Upper lobe of left lung (tissue), 6 donors: Measurements from ENCODE around the gene SH2B2. TPM values are rescaled to one million over a fixed set of nuclear protein-coding genes. Genes with fewer than 3 reads are reported as not detected.

ENCODE experiments used
- ATAC-seq, 2 donors: fragments of 200-7000 bp; cut with Tn5 transposase; one replicate each; pipeline ENCODE4 v1.9.1; 2022; ENCODE audit warnings: mild to moderate bottlenecking in 2 of 2, moderate library complexity in 2 of 2; ENCODE audit not compliant: low FRiP score in 2 of 2
- DNase-seq, 2 donors: peaks; one replicate each; pipeline ENCODE4 v3.0.0-alpha.2; 2019 to 2020
- H3K27ac ChIP-seq, 4 donors: fragments of 200-600 bp; sonication (generic); one replicate each; pipeline ENCODE4 v1.5.1; 2016 to 2019
- H3K27me3 ChIP-seq, 4 donors: fragments of 200-600 bp; sonication (generic); one replicate each; pipeline ENCODE4 v1.5.1; 2017 to 2019
- H3K36me3 ChIP-seq, 4 donors: fragments of 200-600 bp; sonication (generic); one replicate each; pipeline ENCODE4 v1.5.1; 2016 to 2019
- H3K4me1 ChIP-seq, 4 donors: fragments of 200-600 bp; sonication (generic); one replicate each; pipeline ENCODE4 v1.5.1; 2018 to 2019
- H3K4me3 ChIP-seq, 4 donors: fragments of 200-600 bp; sonication (generic); one replicate each; pipeline ENCODE4 v1.5.1; 2017 to 2019; ENCODE audit warnings: mild to moderate bottlenecking in 2 of 4, moderate library complexity in 1 of 4
- H3K9me3 ChIP-seq, 4 donors: fragments of 200-600 bp; sonication (generic); one replicate each; pipeline ENCODE4 v1.5.1; 2018 to 2019
- EP300 ChIP-seq, 4 donors: sonication (generic); formaldehyde crosslinking; IDR thresholded peaks; one replicate each; pipeline ENCODE4 v1.5.1; 2017; ENCODE audit warnings: antibody characterized with exemption in 4 of 4, control low read depth in 2 of 4
- POLR2A ChIP-seq, 4 donors: fragments of 450-650 bp; IDR thresholded peaks; one replicate each; pipeline ENCODE4 v1.5.1; 2016 to 2017; ENCODE audit warnings: antibody characterized with exemption in 4 of 4, mild to moderate bottlenecking in 2 of 4
- POLR2AphosphoS5 ChIP-seq, 2 donors: sonication (generic); formaldehyde crosslinking; IDR thresholded peaks; one replicate each; pipeline ENCODE4 v1.5.1; 2017; ENCODE audit warnings: antibody characterized with exemption in 2 of 2
- WGBS, 2 donors: methylation state at CpG; one replicate each; pipeline ENCODE4 v1.1.5; 2017 to 2018; 5-methylcytosine and 5-hydroxymethylcytosine counted together
- total RNA-seq, 6 donors: library from RNA; depleted of rRNA in 4 of 6; stranded (reverse); fragments of >200 nt in 4 of 6; gene quantifications; one replicate each; pipeline versions ENCODE4 v1.1.0 to v1.2.1, GENCODE V29; 2016 to 2021
- TF ChIP-seq, protein P1 (sequence below), 6 experiments: fragments of 450-650 bp in 4 of 6; fragments of 200-600 bp in 2 of 6; sonication (generic) in 2 of 6; IDR thresholded peaks; one replicate each; pipeline ENCODE4 v1.5.1; 2016 to 2019; ENCODE audit warnings: antibody characterized with exemption in 6 of 6
- donor health status: DM: no; HTN: no; CAD: no; lungs with moderate emphysema.
- donor health status: DM: no; HTN: yes; CAD: no; lungs with severe emphysema.

The SH2B2 gene
- total RNA-seq, 6 donors from 2014 or later = 6.3 to 16.4 (median 9.0) TPM

DNA sequence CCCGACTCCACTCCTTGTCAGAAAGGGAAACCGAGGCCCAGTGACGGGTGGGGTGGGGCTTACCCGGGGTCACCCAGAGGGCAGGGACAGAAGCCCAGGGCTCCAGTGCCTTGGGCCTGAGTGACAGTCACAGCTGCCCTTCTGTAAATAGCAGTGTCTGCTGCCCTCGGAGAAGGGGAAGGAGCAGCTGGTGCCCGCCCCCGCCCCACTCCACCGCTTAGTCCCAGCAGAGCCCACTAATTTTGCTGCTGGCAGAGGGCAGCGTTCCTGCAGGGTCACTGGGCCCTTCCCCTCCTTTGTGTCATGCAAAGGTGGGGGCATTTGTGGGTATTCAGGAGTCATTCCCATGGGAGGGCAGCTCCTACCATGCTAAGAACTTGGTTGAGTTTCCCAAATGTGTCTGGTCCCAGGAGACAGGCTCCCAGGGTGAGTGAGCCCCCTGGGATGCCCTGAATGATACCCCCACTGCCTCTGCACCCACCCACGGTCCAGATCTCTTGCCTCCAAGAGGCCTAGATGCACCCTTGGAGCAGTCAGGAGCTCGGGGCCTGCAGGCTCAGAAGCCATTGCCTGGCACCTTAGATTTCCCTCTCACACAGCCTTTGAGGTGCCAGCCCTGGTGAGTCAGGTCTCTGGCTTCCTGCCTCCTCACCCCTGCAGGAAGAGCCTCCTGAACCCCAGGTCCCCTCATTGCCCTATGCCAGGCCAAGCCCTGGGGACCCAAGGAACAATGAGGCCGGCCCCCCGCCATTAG is 17.2 kb downstream of the SH2B2 start:
- DNase-seq (no peak), ATAC-seq (no peak)
- TF ChIP-seq POLR2AphosphoS5 (IDR thresholded peaks at IDR 0.05) (no peak), POLR2A (IDR thresholded peaks at IDR 0.05) (no peak), EP300 (IDR thresholded peaks at IDR 0.05) (no peak)
- TF ChIP-seq, protein P1, sequence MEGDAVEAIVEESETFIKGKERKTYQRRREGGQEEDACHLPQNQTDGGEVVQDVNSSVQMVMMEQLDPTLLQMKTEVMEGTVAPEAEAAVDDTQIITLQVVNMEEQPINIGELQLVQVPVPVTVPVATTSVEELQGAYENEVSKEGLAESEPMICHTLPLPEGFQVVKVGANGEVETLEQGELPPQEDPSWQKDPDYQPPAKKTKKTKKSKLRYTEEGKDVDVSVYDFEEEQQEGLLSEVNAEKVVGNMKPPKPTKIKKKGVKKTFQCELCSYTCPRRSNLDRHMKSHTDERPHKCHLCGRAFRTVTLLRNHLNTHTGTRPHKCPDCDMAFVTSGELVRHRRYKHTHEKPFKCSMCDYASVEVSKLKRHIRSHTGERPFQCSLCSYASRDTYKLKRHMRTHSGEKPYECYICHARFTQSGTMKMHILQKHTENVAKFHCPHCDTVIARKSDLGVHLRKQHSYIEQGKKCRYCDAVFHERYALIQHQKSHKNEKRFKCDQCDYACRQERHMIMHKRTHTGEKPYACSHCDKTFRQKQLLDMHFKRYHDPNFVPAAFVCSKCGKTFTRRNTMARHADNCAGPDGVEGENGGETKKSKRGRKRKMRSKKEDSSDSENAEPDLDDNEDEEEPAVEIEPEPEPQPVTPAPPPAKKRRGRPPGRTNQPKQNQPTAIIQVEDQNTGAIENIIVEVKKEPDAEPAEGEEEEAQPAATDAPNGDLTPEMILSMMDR (IDR thresholded peaks at IDR 0.05) = no peak
- Histone ChIP-seq H3K9me3 (no peaks in the 10 kb centered on the region), H3K27ac (peak overlapping the region in 1 of 4 donors; percentile 11), H3K27me3 (no peaks in the 10 kb centered on the region), H3K36me3 (no peaks in the 10 kb centered on the region), H3K4me1 (peaks cover 11 to 32% (median 16%) of the 10 kb centered on the region in 4 donors), H3K4me3 (no peak overlapping the region)
- WGBS, 2 donors = 78 to 85% methylated on average over 9 to 12 of the region's 13 CpGs

DNA sequence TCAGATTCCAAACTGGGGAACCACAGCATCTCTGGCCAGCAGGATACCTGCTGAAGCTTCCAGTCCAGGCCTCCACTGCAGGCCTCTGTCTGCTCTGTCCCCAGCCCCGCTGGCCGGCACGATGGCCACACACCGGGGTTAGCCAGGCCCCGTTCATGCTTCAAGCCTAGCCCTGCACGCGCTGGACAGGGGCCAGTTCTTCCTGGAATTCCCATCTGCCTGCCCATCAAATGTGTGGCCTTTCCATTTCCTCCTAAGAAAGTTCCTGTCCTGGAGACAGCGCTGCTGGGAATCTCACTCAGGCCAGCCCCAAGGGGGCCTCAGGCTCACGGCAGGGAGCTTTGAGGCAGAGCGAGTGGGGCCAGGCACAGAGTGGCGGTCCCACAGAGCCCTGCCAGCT is 18.0 kb downstream of the SH2B2 start:
- Histone ChIP-seq H3K4me3 (no peak overlapping the region), H3K36me3 (peaks cover 0 to 1% (median 0%) of the 10 kb centered on the region in 4 donors), H3K27ac (peak overlapping the region in 1 of 4 donors; percentile 42), H3K9me3 (no peaks in the 10 kb centered on the region), H3K27me3 (no peaks in the 10 kb centered on the region), H3K4me1 (peaks cover 11 to 32% (median 16%) of the 10 kb centered on the region in 4 donors)
- 56 to 64% methylated on average over 9 to 11 of the region's 11 CpGs for WGBS, 2 donors
- ATAC-seq (no peak), DNase-seq (no peak)
- TF ChIP-seq POLR2A (IDR thresholded peaks at IDR 0.05) = no peak
- peak; percentile 31 to 49 for TF ChIP-seq POLR2AphosphoS5 (IDR thresholded peaks at IDR 0.05)

DNA sequence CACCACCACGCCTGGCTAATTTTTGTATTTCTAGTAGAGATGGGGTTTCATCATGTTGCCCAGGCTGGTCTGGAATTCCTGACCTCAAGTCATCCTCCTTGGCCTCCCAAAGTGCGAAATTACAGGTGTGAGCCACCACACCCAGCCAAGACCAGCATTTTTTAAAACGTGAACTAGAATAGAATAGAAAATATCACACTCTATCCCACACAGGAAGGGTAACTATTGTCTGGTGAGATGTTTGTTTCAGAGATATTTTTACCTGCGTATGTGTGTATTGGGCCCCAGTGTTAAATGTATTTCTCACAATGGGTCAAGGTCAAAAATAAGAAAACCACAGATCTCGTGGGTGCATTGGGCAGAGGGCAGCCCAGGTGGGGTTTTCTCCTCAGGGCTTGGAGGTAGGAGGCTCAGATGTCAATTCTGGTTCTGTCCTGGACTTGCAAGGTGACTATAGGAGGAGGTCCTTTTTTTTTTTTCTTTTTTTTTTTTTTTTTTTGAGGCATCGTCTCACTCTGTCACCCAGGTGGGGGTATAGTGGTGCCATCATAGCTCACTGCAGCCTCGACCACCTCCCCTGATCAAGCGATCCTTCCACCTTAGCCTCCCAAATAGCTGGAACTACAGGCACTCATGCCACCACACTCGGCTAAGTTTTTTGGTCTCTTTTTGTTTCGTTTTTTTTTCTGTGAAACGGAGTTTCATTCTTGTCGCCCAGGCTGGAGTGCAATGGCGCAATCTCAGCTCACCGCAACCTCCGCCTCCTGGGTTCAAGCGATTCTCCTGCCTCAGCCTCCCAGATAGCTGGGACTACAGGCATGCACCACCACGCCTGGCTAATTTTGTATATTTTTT is 19.0 kb downstream of the SH2B2 start:
- TF ChIP-seq, protein P1 (IDR thresholded peaks at IDR 0.05) = no peak
- TF ChIP-seq POLR2AphosphoS5 (IDR thresholded peaks at IDR 0.05) (no peak), EP300 (IDR thresholded peaks at IDR 0.05) (no peak), POLR2A (IDR thresholded peaks at IDR 0.05) (no peak)
- H3K27ac ChIP-seq = no peak overlapping the region
- 83 to 90% methylated on average over 16 to 17 of the region's 17 CpGs for WGBS, 2 donors

DNA sequence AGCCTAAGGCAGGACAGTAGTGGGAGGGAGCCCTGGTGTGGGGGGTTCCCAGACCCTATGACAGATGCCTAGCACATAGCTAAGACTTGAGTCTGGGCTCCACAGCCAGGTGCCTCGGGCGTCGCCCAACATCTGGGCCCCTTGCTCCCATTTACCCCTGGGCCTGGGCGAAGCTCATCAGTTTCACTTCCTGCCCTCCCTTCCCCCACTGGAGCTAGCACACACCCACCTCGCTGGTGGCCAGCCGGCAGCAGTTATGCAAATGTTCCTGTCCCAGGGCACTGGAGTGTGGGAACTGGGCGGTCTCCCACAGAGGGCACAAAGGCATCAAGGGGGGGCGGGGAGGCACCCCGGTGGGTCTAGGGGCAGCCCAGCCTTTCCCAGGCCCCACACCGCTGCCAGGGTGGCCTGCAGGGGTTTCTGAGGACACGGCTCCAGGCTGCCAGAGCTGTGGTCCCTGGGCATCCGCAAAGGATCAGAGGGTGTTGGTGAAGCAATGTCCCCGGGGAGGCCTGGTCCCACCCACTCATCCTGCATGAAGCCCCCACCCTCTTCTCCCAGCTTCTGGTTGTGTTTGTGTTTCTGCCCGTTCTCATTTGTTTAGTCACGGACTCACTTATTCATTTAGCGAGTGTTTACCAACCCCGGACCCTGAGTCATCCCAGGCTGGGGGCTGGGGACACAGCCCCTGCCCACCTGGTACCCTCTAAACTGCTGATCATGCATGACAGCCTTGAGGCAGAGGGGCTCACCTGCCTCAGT is 20.4 kb downstream of the SH2B2 start:
- Histone ChIP-seq H3K4me1 (peaks cover 11 to 32% (median 16%) of the 10 kb centered on the region in 4 donors), H3K27me3 (no peaks in the 10 kb centered on the region), H3K27ac (peak overlapping the region in 2 of 4 donors; percentile 40 to 54), H3K4me3 (peak overlapping the region in 2 of 4 donors; percentile 13 to 29), H3K9me3 (no peaks in the 10 kb centered on the region), H3K36me3 (peaks cover 0 to 8% (median 0%) of the 10 kb centered on the region in 4 donors)
- DNase-seq (peak in 1 of 2 donors; percentile 63), ATAC-seq (peak; percentile 65 to 83)
- 40 to 50% methylated on average over 5 to 11 of the region's 17 CpGs for WGBS, 2 donors
- TF ChIP-seq EP300 (IDR thresholded peaks at IDR 0.05) (peak in 1 of 4 donors; percentile 7), POLR2AphosphoS5 (IDR thresholded peaks at IDR 0.05) (peak; percentile 27 to 61), POLR2A (IDR thresholded peaks at IDR 0.05) (no peak)
- TF ChIP-seq, protein P1 (IDR thresholded peaks at IDR 0.05) = no peak

More for the DNA sequence above, 19.0 kb downstream of the SH2B2 start:
- Histone ChIP-seq H3K27me3 (no peaks in the 10 kb centered on the region), H3K9me3 (no peaks in the 10 kb centered on the region), H3K36me3 (peaks cover 0 to 6% (median 0%) of the 10 kb centered on the region in 4 donors), H3K4me3 (no peak overlapping the region), H3K4me1 (peaks cover 11 to 32% (median 16%) of the 10 kb centered on the region in 4 donors)
- ATAC-seq (no peak), DNase-seq (no peak)
